B cell (primary cell): ENCODE results near the gene C1orf115. TPM values are rescaled to one million over a fixed set of nuclear protein-coding genes. Genes with fewer than 3 reads are reported as not detected.
A peak's percentile ranks its signal among the peaks of the same experiment; 100 is the strongest.

ENCODE experiments used
- ATAC-seq: fragments of 200-7000 bp; cut with Tn5 transposase; one replicate; pipeline ENCODE4 v1.10.0; 2021; ENCODE audit warnings: low read depth, mild to moderate bottlenecking, moderate number of reproducible peaks, moderate library complexity
- CTCF ChIA-PET: fragments of 350-600 bp; sonication (Branson Sonifier 250); formaldehyde crosslinking; loops from one replicate; lab custom pipeline; 2021; ENCODE audit warnings: antibody characterized with exemption, inconsistent platforms; lab: Charles Lee
- POLR2A ChIA-PET: fragments of 350-600 bp; sonication (Branson Sonifier 250); formaldehyde crosslinking; loops from one replicate; lab custom pipeline; 2021; ENCODE audit warnings: antibody characterized with exemption; lab: Charles Lee
- DNase-seq: peaks from one replicate; pipeline ENCODE4 v3.0.0; 2013
- H2AFZ ChIP-seq: 2 replicates; pipeline ENCODE4 v1.6.1; 2012; ENCODE audit warnings: mild to moderate bottlenecking, low read depth, low read length; ENCODE audit not compliant: insufficient read depth, poor library complexity, severe bottlenecking
- H3K27ac ChIP-seq, 2 donors: 1 replicate in 1 of 2; 2 replicates in 1 of 2; pipeline ENCODE4 v1.5.1; 2012 to 2013; ENCODE audit warnings: low read length in 2 of 2, mild to moderate bottlenecking in 2 of 2, moderate library complexity in 1 of 2
- H3K27me3 ChIP-seq, 4 experiments: fragments of 200-600 bp in 1 of 4; sonication (generic) in 1 of 4; replicated peaks in 1 of 4; 1 replicate in 2 of 4; 2 replicates in 2 of 4; pipeline versions ENCODE4 v1.6.1 to v1.7.0; 2013 to 2016; ENCODE audit warnings: low read length in 3 of 4, mild to moderate bottlenecking in 2 of 4, mixed read lengths in 1 of 4, moderate library complexity in 1 of 4; ENCODE audit not compliant: insufficient read depth in 4 of 4, control insufficient read depth in 3 of 4; ENCODE audit errors: control extremely low read depth in 1 of 4
- H3K36me3 ChIP-seq, 2 experiments: replicated peaks in 1 of 2; 1 replicate in 1 of 2; 2 replicates in 1 of 2; pipeline versions ENCODE4 v1.6.1 to v1.7.1; 2013; ENCODE audit warnings: low read length in 1 of 2; ENCODE audit not compliant: insufficient read depth in 2 of 2, control insufficient read depth in 1 of 2; ENCODE audit errors: control extremely low read depth in 1 of 2, extremely low read depth in 1 of 2
- H3K4me1 ChIP-seq, 2 donors: fragments of 200-600 bp in 1 of 2; sonication (generic) in 1 of 2; 1 replicate in 1 of 2; 2 replicates in 1 of 2; pipeline versions ENCODE4 v1.5.1 to v1.6.1; 2013 to 2017; ENCODE audit warnings: low read length in 2 of 2; ENCODE audit not compliant: control insufficient read depth in 2 of 2, insufficient read depth in 2 of 2
- H3K4me2 ChIP-seq: replicated peaks from 2 replicates; pipeline ENCODE3; 2012; ENCODE audit warnings: mild to moderate bottlenecking, low read depth, low read length; ENCODE audit not compliant: poor library complexity, severe bottlenecking
- H3K4me3 ChIP-seq, 5 experiments: fragments of 200-600 bp in 1 of 5; sonication (generic) in 1 of 5; 1 replicate in 3 of 5; 2 replicates in 2 of 5; pipeline versions ENCODE4 v1.5.1 to v1.7.0; 2011 to 2016; ENCODE audit warnings: low read length in 4 of 5, mild to moderate bottlenecking in 4 of 5, low read depth in 2 of 5, control low read depth in 1 of 5, moderate library complexity in 1 of 5; ENCODE audit not compliant: insufficient read depth in 1 of 5; ENCODE audit errors: control extremely low read depth in 1 of 5, extremely low read depth in 1 of 5
- H3K79me2 ChIP-seq: fragments of 200-600 bp; sonication (generic); one replicate; pipeline ENCODE4 v1.6.0; 2016; ENCODE audit warnings: low read length; ENCODE audit not compliant: control insufficient read depth, insufficient read depth
- H3K9ac ChIP-seq: fragments of 200-600 bp; sonication (generic); 2 replicates; pipeline ENCODE4 v1.6.1; 2017; ENCODE audit warnings: mild to moderate bottlenecking, low read length, moderate library complexity
- H3K9me3 ChIP-seq, 3 donors: one replicate each; pipeline versions ENCODE4 v1.6.1 to v1.7.1; 2013; ENCODE audit warnings: low read length in 2 of 3; ENCODE audit not compliant: control insufficient read depth in 2 of 3, insufficient read depth in 1 of 3; ENCODE audit errors: control extremely low read depth in 1 of 3
- H4K20me1 ChIP-seq: 2 replicates; pipeline ENCODE4 v1.6.0; 2012; ENCODE audit warnings: mild to moderate bottlenecking, low read length; ENCODE audit not compliant: insufficient read depth, control insufficient read depth, poor library complexity, severe bottlenecking
- H3K27ac Mint-ChIP-seq: one replicate; pipeline ENCODE4 v1.8.0; 2021; ENCODE audit warnings: mixed read lengths
- H3K27me3 Mint-ChIP-seq: one replicate; pipeline ENCODE4 v1.8.0; 2021; ENCODE audit warnings: mixed read lengths
- H3K4me1 Mint-ChIP-seq: one replicate; pipeline ENCODE4 v1.8.0; 2021; ENCODE audit warnings: mixed read lengths
- H3K4me3 Mint-ChIP-seq: one replicate; pipeline ENCODE4 v1.8.0; 2021; ENCODE audit warnings: mixed read lengths
- H3K9me3 Mint-ChIP-seq: one replicate; pipeline ENCODE4 v1.8.0; 2022; ENCODE audit warnings: mixed read lengths; ENCODE audit not compliant: insufficient read depth
- EZH2 ChIP-seq: IDR thresholded peaks from 2 replicates; pipeline ENCODE4 v1.6.1; 2012; ENCODE audit warnings: borderline replicate concordance, low read depth, mild to moderate bottlenecking, moderate library complexity, low read length; ENCODE audit not compliant: insufficient read depth, poor library complexity, severe bottlenecking
- WGBS: methylation state at CpG from one replicate; pipeline ENCODE4 v1.1.5; 2013; ENCODE audit warnings: missing lambda C conversion rate; ENCODE audit not compliant: insufficient coverage; 5-methylcytosine and 5-hydroxymethylcytosine counted together
- intact Hi-C: fragments of 100-400 bp; cut with micrococcal nuclease; formaldehyde crosslinking; loops from one replicate; pipeline ENCODE4 v1.10.0; 2022
- polyA minus RNA-seq: library from RNA; depleted of rRNA, polyadenylated mRNA; stranded (reverse); fragments of >200 nt; gene quantifications from 2 replicates; pipeline ENCODE4 v1.2.3, GENCODE V29; 2012
- polyA plus RNA-seq: library from polyadenylated mRNA; depleted of rRNA; stranded (reverse); fragments of >200 nt; gene quantifications from 2 replicates; pipeline ENCODE4 v1.2.3, GENCODE V29; 2012
- total RNA-seq, 2 donors: library from RNA; stranded (reverse); fragments of 120-200 nt in 1 of 2; gene quantifications; 1 replicate in 1 of 2; 2 replicates in 1 of 2; pipeline versions ENCODE4 v1.2.3 to v1.2.4, GENCODE V29; 2013 to 2022
- TF ChIP-seq, protein P1 (sequence below): fragments of 200-600 bp; IDR thresholded peaks from one replicate; pipeline ENCODE4 v1.8.0; 2022; ENCODE audit warnings: antibody characterized with exemption, mild to moderate bottlenecking

C1orf115 gene, protein sequence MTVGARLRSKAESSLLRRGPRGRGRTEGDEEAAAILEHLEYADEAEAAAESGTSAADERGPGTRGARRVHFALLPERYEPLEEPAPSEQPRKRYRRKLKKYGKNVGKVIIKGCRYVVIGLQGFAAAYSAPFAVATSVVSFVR
- total RNA-seq (19.5 and 21.4 TPM in 2 replicates), polyA plus RNA-seq (2.5 and 6.4 TPM in 2 replicates), polyA minus RNA-seq (4.4 and 15.5 TPM in 2 replicates)
- 7.0 TPM for total RNA-seq (2013)

DNA sequence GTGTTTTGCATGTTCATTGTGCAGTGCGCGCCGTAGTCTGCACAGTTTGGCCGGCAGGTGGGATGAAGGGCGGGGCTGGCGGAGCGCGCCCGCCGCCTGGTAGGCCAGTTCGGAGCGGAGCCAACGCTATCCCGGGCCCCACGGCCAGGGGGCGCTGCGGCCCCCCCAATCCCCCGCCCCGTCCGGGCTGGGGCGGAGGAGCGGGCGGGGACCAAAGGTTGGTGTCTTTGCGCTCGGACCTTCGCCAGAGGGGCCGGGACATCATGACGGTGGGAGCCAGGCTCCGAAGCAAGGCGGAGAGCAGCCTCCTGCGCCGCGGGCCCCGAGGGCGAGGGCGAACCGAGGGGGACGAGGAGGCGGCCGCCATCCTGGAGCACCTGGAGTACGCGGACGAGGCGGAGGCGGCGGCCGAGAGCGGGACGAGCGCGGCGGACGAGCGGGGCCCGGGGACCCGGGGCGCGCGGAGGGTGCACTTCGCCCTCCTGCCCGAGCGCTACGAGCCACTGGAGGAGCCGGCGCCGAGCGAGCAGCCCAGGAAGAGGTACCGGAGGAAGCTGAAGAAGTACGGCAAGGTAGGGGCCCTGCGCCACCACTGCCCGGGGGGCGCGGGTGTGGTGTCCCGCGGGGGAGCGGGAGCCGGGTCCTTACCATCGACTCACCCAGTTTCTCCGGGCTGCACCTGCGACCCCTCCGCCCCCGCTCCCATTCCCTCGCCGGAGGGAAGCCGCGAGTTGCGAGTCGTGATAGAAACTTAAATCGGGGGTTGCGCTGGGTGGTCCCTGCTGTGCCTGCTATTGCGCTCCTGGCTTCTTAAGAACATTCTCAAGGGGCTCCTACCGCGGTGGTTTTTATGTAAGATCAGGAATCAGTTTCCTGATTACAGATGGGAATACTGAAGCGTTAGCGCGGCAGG is at the start of gene C1orf115:
TSS of gene C1orf115 (plus strand) at position 224 of the 913 bp plus-strand sequence. CDS start at position 264, 40 bp downstream.
- 4% methylated on average over 93 of the region's 96 CpGs for WGBS
- ATAC-seq (peak; percentile 98), DNase-seq (peak; percentile 89)
- peak within 1 kb of the TSS in 4 of 5 experiments; percentile 47 to 83 (median 70) for H3K4me3 ChIP-seq
- peaks cover 14 to 19% of the 10 kb centered on the region in 2 donors for H3K4me1 ChIP-seq
- Mint-ChIP-seq H3K27me3 (peaks cover 3% of the 10 kb centered on the region), H3K4me1 (peaks cover 21% of the 10 kb centered on the region), H3K9me3 (no peaks in the 10 kb centered on the region), H3K27ac (peak within 1 kb of the TSS; percentile 87), H3K4me3 (peak within 1 kb of the TSS; percentile 93)
- peak within 1 kb of the TSS; percentile 87 for H2AFZ ChIP-seq
- peak within 1 kb of the TSS; percentile 71 for H3K4me2 ChIP-seq
- intact Hi-C loops, result loop anchor here (1.0 to 5.0 kb wide), 4 partner anchors 21 to 418 kb away; partner anchors contain the start of gene RAB3GAP2
- H3K36me3 ChIP-seq, result no peaks in the 10 kb centered on the region
- H3K9me3 ChIP-seq, result no peaks in the 10 kb centered on the region
- peak within 1 kb of the TSS; percentile 75 for H3K9ac ChIP-seq
- no peaks in the 10 kb centered on the region for H4K20me1 ChIP-seq
- CTCF ChIA-PET, result interaction anchor here (1.0 to 8.7 kb wide), 5 partner anchors 19 to 117 kb away, joined by 4 to 75 read pairs (median 5); no protein-coding TSS in a partner anchor
- TF ChIP-seq, protein P1, sequence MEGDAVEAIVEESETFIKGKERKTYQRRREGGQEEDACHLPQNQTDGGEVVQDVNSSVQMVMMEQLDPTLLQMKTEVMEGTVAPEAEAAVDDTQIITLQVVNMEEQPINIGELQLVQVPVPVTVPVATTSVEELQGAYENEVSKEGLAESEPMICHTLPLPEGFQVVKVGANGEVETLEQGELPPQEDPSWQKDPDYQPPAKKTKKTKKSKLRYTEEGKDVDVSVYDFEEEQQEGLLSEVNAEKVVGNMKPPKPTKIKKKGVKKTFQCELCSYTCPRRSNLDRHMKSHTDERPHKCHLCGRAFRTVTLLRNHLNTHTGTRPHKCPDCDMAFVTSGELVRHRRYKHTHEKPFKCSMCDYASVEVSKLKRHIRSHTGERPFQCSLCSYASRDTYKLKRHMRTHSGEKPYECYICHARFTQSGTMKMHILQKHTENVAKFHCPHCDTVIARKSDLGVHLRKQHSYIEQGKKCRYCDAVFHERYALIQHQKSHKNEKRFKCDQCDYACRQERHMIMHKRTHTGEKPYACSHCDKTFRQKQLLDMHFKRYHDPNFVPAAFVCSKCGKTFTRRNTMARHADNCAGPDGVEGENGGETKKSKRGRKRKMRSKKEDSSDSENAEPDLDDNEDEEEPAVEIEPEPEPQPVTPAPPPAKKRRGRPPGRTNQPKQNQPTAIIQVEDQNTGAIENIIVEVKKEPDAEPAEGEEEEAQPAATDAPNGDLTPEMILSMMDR, result peak; percentile 99
- TF ChIP-seq EZH2, result no peak
- POLR2A ChIA-PET, result interaction anchor here (1.3 kb wide), 1 partner anchor 58 kb away, joined by 3 read pairs; the partner anchor contains the start of gene MTARC2
- peak within 1 kb of the TSS in 1 of 2 donors; percentile 49 for H3K27ac ChIP-seq
- peaks cover 0 to 4% (median 0%) of the 10 kb centered on the region in 4 experiments for H3K27me3 ChIP-seq
- H3K79me2 ChIP-seq, result no peaks in the 10 kb centered on the region
